Inflammatory macrophage treated with lipopolysaccharide for 1 hour (primary cell): Measurements from ENCODE around the gene CEP170.
"Not testable (repeated sequence)": the region's sequence is repeated elsewhere in the genome, so short reads cannot be mapped to it uniquely, and the experiment has no call there.

Experiments
- DNase-seq, 2 donors: peaks; one replicate each; pipeline ENCODE4 v3.0.0-alpha.2; 2020 to 2022

Gene CEP170

DNA sequence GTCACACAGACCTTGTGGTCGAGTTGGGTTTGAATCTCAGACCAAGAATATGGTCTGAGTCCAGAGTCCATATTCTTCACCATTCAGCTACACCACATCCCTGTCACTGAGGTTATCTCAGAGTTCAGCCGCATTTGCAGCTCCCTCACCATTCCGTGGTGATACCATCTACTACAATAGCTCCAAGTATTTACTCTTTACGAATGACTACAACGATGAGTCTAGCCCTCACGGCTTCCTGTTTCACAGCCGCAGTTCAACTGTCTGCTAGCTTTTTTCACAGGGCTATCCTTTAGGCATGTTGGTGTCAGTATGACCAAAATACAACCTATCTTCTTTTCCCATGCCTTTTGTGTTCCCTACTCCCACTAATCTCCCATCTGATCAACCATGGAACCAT, 104.2 kb downstream of the CEP170 start:
- DNase-seq = not testable (repeated sequence)

- DNase-seq = not testable (repeated sequence)
Measured at GRCh38 chr1:243149120-243149519, 106.0 kb downstream of the CEP170 start.

GRCh38 chr1:243147351-243147750, 107.7 kb downstream of the CEP170 start:
- not testable (repeated sequence) for DNase-seq

DNA sequence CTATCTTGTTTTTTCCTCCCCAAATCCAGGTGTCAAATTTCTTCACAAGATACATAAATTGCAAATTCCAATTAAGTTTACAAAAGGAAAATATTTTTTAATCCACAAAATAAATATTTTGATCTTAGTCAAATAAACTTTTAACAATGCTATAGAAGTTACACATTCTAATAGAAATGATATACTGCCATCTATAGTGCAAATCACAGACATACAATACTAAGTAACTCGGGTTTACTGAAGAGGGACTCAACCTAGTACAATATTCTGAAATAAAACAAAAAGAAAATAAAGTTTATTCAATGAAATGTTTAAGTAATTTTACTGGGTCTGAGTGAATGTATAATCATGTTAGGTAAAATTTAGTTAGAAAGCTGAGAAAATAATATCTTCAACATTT, 114.6 kb downstream of the CEP170 start:
- not testable (repeated sequence) for DNase-seq

DNA sequence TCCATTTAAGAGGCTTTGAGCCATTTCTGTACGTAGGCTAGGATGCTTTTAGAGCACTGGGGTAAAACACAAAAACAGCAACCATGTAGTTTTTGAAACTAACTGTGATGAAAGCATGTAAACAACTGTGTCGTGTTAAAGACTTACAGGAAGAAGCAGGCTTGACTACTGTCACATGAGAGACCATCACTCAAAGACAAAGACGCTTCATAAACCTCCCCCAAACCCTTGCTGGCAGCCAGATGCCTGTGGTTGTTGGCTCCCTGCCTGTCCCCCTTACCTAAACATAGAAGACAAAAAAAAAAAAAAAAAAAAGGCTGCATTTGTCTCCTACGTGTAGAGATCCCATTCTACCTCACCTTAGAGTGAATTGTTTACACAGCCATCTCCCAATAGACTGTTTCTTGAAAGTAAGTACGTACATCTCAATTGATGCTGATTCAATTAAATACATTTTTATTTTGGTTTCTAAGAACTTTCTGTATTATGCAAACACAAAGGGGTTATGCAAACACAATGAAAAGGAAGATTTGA, 132.1 kb downstream of the CEP170 start:
- DNase-seq = not testable (repeated sequence)

- not testable (repeated sequence) for DNase-seq
Measured at GRCh38 chr1:243121939-243122338, 133.1 kb downstream of the CEP170 start.

DNA sequence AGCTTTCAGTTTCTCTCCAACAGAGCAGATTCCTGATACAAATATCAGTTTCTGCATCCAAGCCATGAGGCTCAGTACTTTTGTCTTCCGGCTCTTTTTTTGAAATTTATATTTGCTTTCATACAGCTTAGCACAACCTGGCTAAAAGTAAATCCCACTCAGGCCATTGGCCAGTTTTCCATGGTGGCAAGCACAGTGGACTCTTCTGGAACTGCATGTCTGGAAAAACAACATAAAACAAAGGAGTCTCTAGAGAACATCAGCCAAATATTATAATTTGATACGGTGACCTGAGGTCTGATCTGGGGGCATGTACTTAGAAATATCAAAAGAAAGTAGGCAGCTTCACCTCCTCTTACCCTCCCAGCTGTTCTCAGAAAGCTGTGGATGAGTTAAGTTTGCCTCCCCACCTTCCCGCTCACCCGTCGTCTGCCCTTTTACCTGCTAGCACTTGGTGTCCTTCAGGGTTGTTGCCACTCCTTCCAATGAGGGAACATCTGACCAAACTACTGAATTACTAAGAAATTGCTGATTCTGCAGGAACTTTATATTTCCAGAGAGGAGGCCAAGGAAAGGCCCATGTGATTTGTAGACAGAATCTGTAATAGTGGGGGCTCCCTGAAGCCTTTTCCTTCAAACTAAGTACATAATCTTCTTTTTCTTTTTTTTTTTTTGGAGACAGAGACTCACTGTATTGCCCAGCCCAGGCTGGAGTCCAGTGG, 136.3 kb downstream of the CEP170 start:
- DNase-seq = not testable (repeated sequence)

DNA sequence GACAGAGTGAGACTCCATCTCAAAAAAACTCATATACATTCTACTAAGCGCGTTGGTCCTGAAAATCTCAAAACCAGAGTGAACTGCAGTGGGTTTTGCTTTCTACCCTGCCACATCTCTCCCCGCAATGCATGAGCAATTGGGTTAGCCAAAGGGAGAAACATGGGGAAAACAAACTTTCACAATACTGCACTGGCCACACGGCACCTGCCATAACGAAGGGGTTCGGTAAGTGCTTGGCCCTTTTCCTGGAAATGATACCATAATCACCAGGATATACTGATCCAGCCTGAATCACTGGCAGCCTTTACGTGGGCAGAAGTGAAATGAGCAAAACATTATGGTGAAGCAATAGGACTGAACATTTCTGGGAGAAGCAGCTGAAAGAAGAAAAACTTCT, 138.9 kb downstream of the CEP170 start:
- DNase-seq = peak in 1 of 2 donors; percentile 13

DNA sequence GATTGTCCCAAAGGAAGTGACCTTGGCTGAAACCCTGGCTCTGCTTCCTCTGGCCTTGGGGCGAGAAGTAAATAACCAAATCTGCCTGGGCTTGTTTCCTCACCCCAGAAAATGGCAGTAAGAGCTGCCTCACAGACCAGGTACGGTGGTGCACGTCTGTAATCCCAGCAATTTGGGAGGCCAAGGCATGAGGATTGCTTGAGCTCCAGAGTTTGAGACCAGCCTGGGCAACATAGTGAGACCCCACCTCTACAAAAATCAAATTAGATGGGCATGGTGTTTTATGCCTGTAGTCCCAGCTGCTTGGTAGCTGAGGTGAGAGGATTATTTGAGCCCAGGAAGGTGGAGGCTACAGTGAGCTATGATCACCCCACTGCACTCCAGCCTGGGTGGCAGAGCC, 140.3 kb downstream of the CEP170 start:
- DNase-seq = not testable (repeated sequence)

DNA sequence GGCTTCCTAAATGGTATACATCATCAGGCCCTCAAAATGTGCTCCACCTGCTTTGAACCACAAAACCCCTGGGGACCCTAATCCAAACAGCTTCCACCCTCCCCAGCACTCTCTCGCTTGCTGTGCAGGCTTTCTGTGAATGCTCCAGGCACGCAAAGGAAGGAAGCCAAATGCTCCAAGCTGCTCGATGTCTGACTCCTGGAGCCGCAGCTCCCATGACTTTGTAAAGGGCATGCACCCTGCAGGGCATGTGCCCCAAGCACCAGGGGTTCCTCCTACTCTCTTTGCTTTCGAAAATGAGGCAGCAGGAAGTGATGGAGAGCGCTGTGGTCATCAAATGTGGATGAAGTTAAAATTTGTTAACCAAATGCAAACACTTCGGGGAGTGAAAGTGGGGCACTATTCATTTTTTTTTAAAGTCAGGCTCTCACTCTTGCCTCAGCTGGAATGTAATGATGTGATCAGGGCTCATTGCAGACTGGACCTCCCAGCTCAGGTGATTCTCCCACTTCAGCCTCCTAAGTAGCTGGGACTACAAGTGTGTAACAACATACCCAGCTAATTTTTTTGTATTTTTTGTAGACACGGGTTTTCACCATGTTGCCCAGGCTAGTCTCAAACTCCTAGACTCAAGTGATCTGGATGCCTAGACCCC, 140.9 kb downstream of the CEP170 start:
- peak; percentile 32 to 70 for DNase-seq

DNA sequence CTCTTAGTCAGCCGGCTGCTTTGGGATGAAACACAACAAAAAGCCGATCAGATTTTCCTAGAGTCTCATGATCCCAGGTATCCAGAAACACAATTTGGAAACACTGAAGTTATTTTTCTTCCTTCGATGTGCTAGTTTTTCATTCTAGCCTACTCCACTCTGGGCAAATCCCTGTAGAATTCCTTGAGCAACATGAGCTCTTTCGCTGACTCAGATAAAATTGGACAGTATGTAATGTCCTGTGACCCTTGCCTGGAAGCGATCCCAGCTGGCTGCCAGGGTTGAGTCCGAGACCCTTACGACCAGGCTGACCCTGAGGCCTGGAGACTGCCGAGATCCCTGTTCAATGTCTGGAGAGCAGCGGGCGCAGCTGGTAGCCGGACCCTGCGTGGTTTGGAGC, 147.9 kb downstream of the CEP170 start:
- DNase-seq = not testable (repeated sequence)

- DNase-seq = peak in 1 of 2 donors; percentile 27
Measured at GRCh38 chr1:243105652-243106332, 149.3 kb downstream of the CEP170 start.

- not testable (repeated sequence) for DNase-seq
Measured at GRCh38 chr1:243105104-243105503, 150.0 kb downstream of the CEP170 start.

DNA sequence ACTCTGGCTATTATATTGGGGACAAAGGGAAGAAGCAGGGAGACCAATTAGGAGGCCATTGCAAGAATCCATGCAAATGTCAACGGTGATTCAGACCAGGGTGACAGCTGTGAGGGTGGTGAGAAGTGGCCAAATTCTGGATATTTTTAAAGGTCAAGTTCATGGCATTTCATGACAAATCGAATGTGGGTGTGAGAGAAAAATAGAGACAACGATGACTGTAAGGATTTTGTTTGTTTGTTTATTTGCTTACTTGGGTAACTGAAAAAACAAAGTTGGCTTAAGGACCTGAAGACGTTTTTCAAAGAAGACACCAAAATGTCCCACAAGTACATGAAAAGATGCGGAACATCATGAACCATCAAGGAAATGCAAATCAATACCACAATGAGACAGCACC, 150.6 kb downstream of the CEP170 start:
- DNase-seq = peak; percentile 39 to 65

DNA sequence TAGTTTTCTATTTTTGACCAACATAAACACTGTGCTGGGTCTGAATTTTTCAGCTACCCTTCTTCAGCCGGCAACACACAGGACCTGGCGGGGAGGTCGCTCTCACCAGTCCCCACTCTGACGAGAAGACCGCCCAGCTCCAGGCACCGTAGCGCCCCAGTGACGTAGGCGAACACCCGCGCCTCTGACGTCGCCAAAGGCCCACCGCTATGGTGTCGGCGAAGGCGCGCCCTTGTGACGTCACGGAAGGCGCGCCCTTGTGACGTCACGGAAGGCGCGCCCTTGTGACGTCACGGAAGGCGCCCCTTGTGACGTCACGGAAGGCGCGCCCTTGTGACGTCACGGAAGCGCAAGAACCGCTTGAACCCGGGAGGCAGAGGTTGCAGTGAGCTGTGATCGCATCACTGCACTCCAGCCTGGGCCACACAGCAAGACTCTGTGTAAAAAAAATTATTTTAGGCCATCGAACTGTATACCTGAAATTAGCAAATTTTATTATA, 153.5 kb downstream of the CEP170 start:
- DNase-seq = peak; percentile 46 to 67

DNA sequence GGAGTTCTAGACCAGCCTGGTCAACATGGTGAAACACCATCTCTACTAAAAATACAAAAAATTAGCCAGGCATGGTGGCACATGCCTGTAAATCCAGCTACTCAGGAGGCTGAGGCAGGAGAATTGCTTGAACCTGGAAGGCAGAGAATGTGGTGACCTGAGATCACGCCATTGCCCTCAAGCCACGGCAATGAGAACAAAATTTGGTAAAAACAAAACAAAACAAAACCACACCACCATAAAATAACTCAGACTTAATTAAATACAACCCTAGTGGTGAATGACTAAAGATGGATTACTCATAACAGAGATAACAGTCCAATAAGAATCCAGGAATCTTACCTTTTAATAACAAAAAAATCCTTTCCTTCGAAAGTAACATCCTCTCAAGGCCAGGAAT, 167.7 kb downstream of the CEP170 start:
- DNase-seq = not testable (repeated sequence)
